Retinal pigment epithelial cell (primary cell): ENCODE results near the gene CPTP.

ENCODE experiments used
- DNase-seq: peaks from one replicate; pipeline ENCODE4 v3.0.0-alpha.2; 2010; ENCODE audit warnings: low read depth
- H3K4me3 ChIP-seq: 2 replicates; pipeline ENCODE4 v1.5.1; 2011; ENCODE audit warnings: mild to moderate bottlenecking, low read length, control low read depth, moderate library complexity
- CTCF ChIP-seq: conservative IDR thresholded peaks from 2 replicates; pipeline ENCODE4 v1.5.1; 2011; ENCODE audit warnings: low read depth, low read length, control low read depth, inconsistent platforms

The CPTP gene

GRCh38 chr1:1286313-1287261 is 38.0 kb upstream of the CPTP start:
- no peak for DNase-seq
- TF ChIP-seq CTCF = no peak
- no peak overlapping the region for H3K4me3 ChIP-seq

- no peak overlapping the region for H3K4me3 ChIP-seq
- DNase-seq = no peak
- TF ChIP-seq CTCF = no peak
These were observed 37.1 kb upstream of the CPTP start for GRCh38 chr1:1287288-1288110.

- no peak overlapping the region for H3K4me3 ChIP-seq
- no peak for DNase-seq
- peak; percentile 63 for TF ChIP-seq CTCF
These were observed 34.3 kb upstream of the CPTP start for GRCh38 chr1:1290238-1290731.

- H3K4me3 ChIP-seq = no peak overlapping the region
- TF ChIP-seq CTCF = no peak
- no peak for DNase-seq
These were observed 33.5 kb upstream of the CPTP start for GRCh38 chr1:1291023-1291528.

GRCh38 chr1:1291548-1292441 is 32.8 kb upstream of the CPTP start:
- peak; percentile 72 for TF ChIP-seq CTCF
- no peak for DNase-seq
- no peak overlapping the region for H3K4me3 ChIP-seq

- no peak for TF ChIP-seq CTCF
- no peak overlapping the region for H3K4me3 ChIP-seq
- no peak for DNase-seq
These were observed 32.2 kb upstream of the CPTP start for GRCh38 chr1:1292442-1292779.
